HepG2 (cell line): ENCODE data around the gene FGFBP2. TPM values are rescaled to one million over a fixed set of nuclear protein-coding genes. Genes with fewer than 3 reads are reported as not detected.

Experiments used
- ATAC-seq: fragments of 200-7000 bp; cut with Tn5 transposase; 3 replicates; pipeline ENCODE4 v1.9.1; 2020; ENCODE audit warnings: mild to moderate bottlenecking, moderate library complexity
- BruUV-seq: library from RNA; stranded (reverse); fragments of 400-500 nt; replicated peaks from 2 replicates; lab custom pipeline; 2021; lab: Mats Ljungman, UMichigan
- CTCF ChIA-PET: fragments of 300-600 bp; formaldehyde crosslinking; extraction: SDS; loops from one replicate; lab custom pipeline; 2021; ENCODE audit warnings: low total read pairs, inconsistent platforms, low intra/inter-chr PET ratio; lab: Yijun Ruan, JAX
- POLR2A ChIA-PET: fragments of 350-600 bp; sonication (Branson Sonifier 250); formaldehyde crosslinking; loops from one replicate; lab custom pipeline; 2020; ENCODE audit warnings: antibody characterized with exemption, inconsistent platforms; lab: Yijun Ruan, JAX
- DNase-seq: peaks from one replicate; pipeline ENCODE4 v3.0.0-alpha.2; 2015; ENCODE audit warnings: low spot score
- FAIRE-seq: peaks from 3 replicates; lab custom pipeline; 2011; peaks lifted over from hg19 to GRCh38; lab: Jason Lieb, UNC
- H2AFZ ChIP-seq: one replicate; pipeline ENCODE4 v1.6.1; 2011; ENCODE audit warnings: low read length, inconsistent platforms
- H3K27ac ChIP-seq: fragments of 300-600 bp; 3 replicates; pipeline ENCODE4 v1.8.0; 2011; ENCODE audit warnings: mixed run types, mild to moderate bottlenecking, mixed read lengths, low read length, inconsistent platforms; ENCODE audit not compliant: insufficient read depth; ENCODE audit errors: extremely low read length
- H3K27me3 ChIP-seq, 2 experiments: fragments of 200-600 bp in 1 of 2; 2 replicates in 1 of 2; 3 replicates in 1 of 2; pipeline versions ENCODE4 v1.6.0 to v1.8.0; 2011; ENCODE audit warnings: low read length in 2 of 2, mild to moderate bottlenecking in 2 of 2, moderate library complexity in 2 of 2, inconsistent platforms in 1 of 2; ENCODE audit not compliant: insufficient read depth in 2 of 2, control insufficient read depth in 1 of 2
- H3K36me3 ChIP-seq, 2 experiments: fragments of 200-600 bp in 1 of 2; replicated peaks in 1 of 2; 2 replicates in 1 of 2; 3 replicates in 1 of 2; pipeline versions ENCODE4 v1.5.1 to v1.8.0; 2011; ENCODE audit warnings: low read length in 2 of 2, inconsistent platforms in 1 of 2; ENCODE audit not compliant: insufficient read depth in 2 of 2, control insufficient read depth in 1 of 2
- H3K4me1 ChIP-seq: 2 replicates; pipeline ENCODE4 v1.5.1; 2012; ENCODE audit warnings: low read length, inconsistent platforms; ENCODE audit not compliant: insufficient read depth
- H3K4me2 ChIP-seq: 2 replicates; pipeline ENCODE4 v1.6.0; 2011; ENCODE audit warnings: low read depth, low read length, inconsistent platforms
- H3K4me3 ChIP-seq, 3 experiments: fragments of 200-600 bp in 1 of 3; sonication (generic), shearing (Covaris generic) in 1 of 3; replicated peaks in 1 of 3; 2 replicates each; pipeline ENCODE4 v1.5.1; 2011 to 2016; ENCODE audit warnings: low read length in 3 of 3, inconsistent platforms in 2 of 3, low read depth in 2 of 3, mild to moderate bottlenecking in 2 of 3, control low read depth in 1 of 3, mixed read lengths in 1 of 3; ENCODE audit not compliant: insufficient read depth in 1 of 3
- H3K79me2 ChIP-seq: one replicate; pipeline ENCODE4 v1.6.1; 2011; ENCODE audit warnings: low read length, inconsistent platforms; ENCODE audit not compliant: insufficient read depth
- H3K9ac ChIP-seq: 2 replicates; pipeline ENCODE4 v1.6.0; 2011; ENCODE audit warnings: mild to moderate bottlenecking, low read depth, low read length, inconsistent platforms; ENCODE audit not compliant: insufficient read depth
- H3K9me3 ChIP-seq: 2 replicates; pipeline ENCODE4 v1.5.1; 2012; ENCODE audit warnings: mild to moderate bottlenecking, low read length
- H4K20me1 ChIP-seq: 2 replicates; pipeline ENCODE4 v1.6.0; 2011; ENCODE audit warnings: inconsistent platforms, mild to moderate bottlenecking, low read length, moderate library complexity; ENCODE audit not compliant: insufficient read depth
- ESRRA ChIP-seq: sonication (generic); formaldehyde crosslinking; IDR thresholded peaks from 2 replicates; pipeline ENCODE4 v1.5.1; 2020; ENCODE audit warnings: mild to moderate bottlenecking, low read depth, missing genetic modification reagents
- IRX3 ChIP-seq: sonication (generic); formaldehyde crosslinking; IDR thresholded peaks from 2 replicates; pipeline ENCODE4 v1.8.1; 2023; ENCODE audit warnings: mild to moderate bottlenecking, low read depth, missing genetic modification reagents, borderline replicate concordance
- RFXAP ChIP-seq: sonication (generic); formaldehyde crosslinking; IDR thresholded peaks from 2 replicates; pipeline ENCODE4 v1.4.0; 2020; ENCODE audit warnings: missing genetic modification reagents, borderline replicate concordance
- SKI ChIP-seq: fragments of 450-650 bp; IDR thresholded peaks from one replicate; pipeline ENCODE4 v1.6.1; 2018; ENCODE audit warnings: mild to moderate bottlenecking; ENCODE audit not compliant: partially characterized antibody
- SMARCC2 ChIP-seq: fragments of 450-650 bp; IDR thresholded peaks from 2 replicates; pipeline ENCODE4 v1.6.1; 2017; ENCODE audit warnings: antibody characterized with exemption, mild to moderate bottlenecking
- TBL1XR1 ChIP-seq: fragments of 150-350 bp; IDR thresholded peaks from 2 replicates; pipeline ENCODE4 v1.6.1; 2014; ENCODE audit warnings: borderline replicate concordance, low read length; ENCODE audit not compliant: partially characterized antibody
- ZBTB1 ChIP-seq: sonication (generic); formaldehyde crosslinking; IDR thresholded peaks from 2 replicates; pipeline ENCODE4 v1.4.0; 2020; ENCODE audit warnings: missing genetic modification reagents, borderline replicate concordance
- ZNF274 ChIP-seq: sonication (generic); formaldehyde crosslinking; IDR thresholded peaks from 2 replicates; pipeline ENCODE4 v1.5.1; 2020; ENCODE audit warnings: mild to moderate bottlenecking, missing genetic modification reagents
- ZNF3 ChIP-seq: IDR thresholded peaks from 2 replicates; pipeline ENCODE4 v1.7.0; 2017; ENCODE audit warnings: inconsistent platforms
- ZNF460 ChIP-seq: sonication (generic); formaldehyde crosslinking; IDR thresholded peaks from 2 replicates; pipeline ENCODE4 v1.5.1; 2020; ENCODE audit warnings: missing genetic modification reagents, mild to moderate bottlenecking, borderline replicate concordance
- ZNF558 ChIP-seq: sonication (generic); formaldehyde crosslinking; IDR thresholded peaks from 2 replicates; pipeline ENCODE4 v1.9.0; 2022; ENCODE audit warnings: mild to moderate bottlenecking, missing genetic modification reagents, borderline replicate concordance
- ZNF562 ChIP-seq: sonication (generic); formaldehyde crosslinking; IDR thresholded peaks from 2 replicates; pipeline ENCODE4 v1.8.0; 2022; ENCODE audit warnings: missing genetic modification reagents, borderline replicate concordance
- ZNF598 ChIP-seq: sonication (generic); formaldehyde crosslinking; IDR thresholded peaks from 2 replicates; pipeline ENCODE4 v1.5.1; 2020; ENCODE audit warnings: mild to moderate bottlenecking, missing genetic modification reagents, borderline replicate concordance
- WGBS: methylation state at CpG from one replicate; pipeline ENCODE4 v1.1.6; 2017; ENCODE audit warnings: low lambda C conversion rate; 5-methylcytosine and 5-hydroxymethylcytosine counted together
- in situ Hi-C: cut with HindIII; loops from 2 replicates; pipeline ENCODE4 v1.10.0; 2017; ENCODE audit warnings: low pct_unique_long_range_greater_than_20kb; ENCODE audit not compliant: extremely low pct_ligation_motif_present
- intact Hi-C: fragments of 100-400 bp; cut with micrococcal nuclease; formaldehyde crosslinking; loops from one replicate; pipeline ENCODE4 v1.10.0; 2022; ENCODE audit not compliant: unreplicated experiment
- polyA plus RNA-seq, 8 experiments: library from polyadenylated mRNA; depleted of rRNA in 3 of 8; stranded (reverse) in 7 of 8; unstranded in 1 of 8; fragments of >200 nt; fragmentation: Illumina TruSeq in 4 of 8; extraction: Trizol in 4 of 8; gene quantifications; 2 replicates each; pipeline versions ENCODE4 v1.2.1 to v1.2.3, GENCODE V29; 2011 to 2016; ENCODE audit warnings: low read depth in 4 of 8, missing spikeins in 1 of 8, mixed read lengths in 1 of 8; ENCODE audit not compliant: insufficient read depth in 1 of 8
- total RNA-seq, 5 experiments: library from RNA; depleted of rRNA; stranded (reverse); fragments of >200 nt; fragmentation: Illumina TruSeq; extraction: Trizol; gene quantifications; 2 replicates each; pipeline ENCODE4 v1.2.3, GENCODE V29; 2016; ENCODE audit warnings: low read depth in 1 of 5
- TF ChIP-seq, protein P1 (sequence below): sonication (generic); formaldehyde crosslinking; IDR thresholded peaks from 2 replicates; pipeline ENCODE4 v1.4.0; 2020; ENCODE audit warnings: missing genetic modification reagents
- TF ChIP-seq, protein P2 (sequence below): sonication (generic); formaldehyde crosslinking; IDR thresholded peaks from 2 replicates; pipeline ENCODE4 v1.8.0; 2022; ENCODE audit warnings: low read depth, missing genetic modification reagents

The FGFBP2 gene
- total and polyA plus RNA-seq, 2 of the 13 experiments (the other 11 are each of a cell fraction or from before 2014, with no cell fraction given): not detected

DNA sequence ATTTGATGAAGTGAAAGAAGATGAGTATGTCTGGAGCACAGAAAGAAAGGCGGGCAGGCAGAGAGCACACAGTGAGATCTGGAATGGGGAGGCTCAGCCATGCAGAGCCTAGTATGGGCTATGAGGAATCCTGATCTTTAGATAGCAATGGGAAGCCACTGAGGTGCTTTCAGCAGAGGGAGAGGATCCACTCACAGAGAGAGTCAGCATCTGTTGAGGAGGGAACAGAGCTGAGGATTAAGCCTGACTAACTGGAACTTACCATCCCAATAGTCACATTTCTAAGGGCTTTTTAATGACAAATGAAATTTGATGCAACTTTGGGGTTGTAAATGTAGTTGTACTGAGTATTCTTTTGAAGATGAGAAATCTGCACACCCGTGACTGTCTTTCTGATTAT lies 20.6 kb upstream of the FGFBP2 start:
- intact Hi-C loops (no loop called here), in situ Hi-C loops (no loop called here)
- POLR2A ChIA-PET: no interaction called here
- H3K27ac ChIP-seq: no peak overlapping the region
- H3K36me3 ChIP-seq: no peaks in the 10 kb centered on the region; a peak in 1 of 5 replicates
- no peak overlapping the region for H3K4me2 ChIP-seq
- no peak for TF ChIP-seq RFXAP (CRISPR knock-in tag)
- no peak for TF ChIP-seq SKI
- TF ChIP-seq, protein P1, sequence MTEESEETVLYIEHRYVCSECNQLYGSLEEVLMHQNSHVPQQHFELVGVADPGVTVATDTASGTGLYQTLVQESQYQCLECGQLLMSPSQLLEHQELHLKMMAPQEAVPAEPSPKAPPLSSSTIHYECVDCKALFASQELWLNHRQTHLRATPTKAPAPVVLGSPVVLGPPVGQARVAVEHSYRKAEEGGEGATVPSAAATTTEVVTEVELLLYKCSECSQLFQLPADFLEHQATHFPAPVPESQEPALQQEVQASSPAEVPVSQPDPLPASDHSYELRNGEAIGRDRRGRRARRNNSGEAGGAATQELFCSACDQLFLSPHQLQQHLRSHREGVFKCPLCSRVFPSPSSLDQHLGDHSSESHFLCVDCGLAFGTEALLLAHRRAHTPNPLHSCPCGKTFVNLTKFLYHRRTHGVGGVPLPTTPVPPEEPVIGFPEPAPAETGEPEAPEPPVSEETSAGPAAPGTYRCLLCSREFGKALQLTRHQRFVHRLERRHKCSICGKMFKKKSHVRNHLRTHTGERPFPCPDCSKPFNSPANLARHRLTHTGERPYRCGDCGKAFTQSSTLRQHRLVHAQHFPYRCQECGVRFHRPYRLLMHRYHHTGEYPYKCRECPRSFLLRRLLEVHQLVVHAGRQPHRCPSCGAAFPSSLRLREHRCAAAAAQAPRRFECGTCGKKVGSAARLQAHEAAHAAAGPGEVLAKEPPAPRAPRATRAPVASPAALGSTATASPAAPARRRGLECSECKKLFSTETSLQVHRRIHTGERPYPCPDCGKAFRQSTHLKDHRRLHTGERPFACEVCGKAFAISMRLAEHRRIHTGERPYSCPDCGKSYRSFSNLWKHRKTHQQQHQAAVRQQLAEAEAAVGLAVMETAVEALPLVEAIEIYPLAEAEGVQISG (CRISPR knock-in tag): no peak
- TF ChIP-seq ESRRA (CRISPR knock-in tag): no peak
- TF ChIP-seq IRX3 (CRISPR knock-in tag): no peak
- TF ChIP-seq ZNF562 (CRISPR knock-in tag): no peak
- TF ChIP-seq ZNF598 (CRISPR knock-in tag): no peak
- no peak for TF ChIP-seq ZNF460 (CRISPR knock-in tag)
- TF ChIP-seq SMARCC2: no peak
- TF ChIP-seq ZBTB1 (CRISPR knock-in tag): no peak
- TF ChIP-seq ZNF558 (CRISPR knock-in tag): no peak
- TF ChIP-seq ZNF274 (CRISPR knock-in tag): no peak
- no peak for TF ChIP-seq TBL1XR1
- TF ChIP-seq, protein P2, sequence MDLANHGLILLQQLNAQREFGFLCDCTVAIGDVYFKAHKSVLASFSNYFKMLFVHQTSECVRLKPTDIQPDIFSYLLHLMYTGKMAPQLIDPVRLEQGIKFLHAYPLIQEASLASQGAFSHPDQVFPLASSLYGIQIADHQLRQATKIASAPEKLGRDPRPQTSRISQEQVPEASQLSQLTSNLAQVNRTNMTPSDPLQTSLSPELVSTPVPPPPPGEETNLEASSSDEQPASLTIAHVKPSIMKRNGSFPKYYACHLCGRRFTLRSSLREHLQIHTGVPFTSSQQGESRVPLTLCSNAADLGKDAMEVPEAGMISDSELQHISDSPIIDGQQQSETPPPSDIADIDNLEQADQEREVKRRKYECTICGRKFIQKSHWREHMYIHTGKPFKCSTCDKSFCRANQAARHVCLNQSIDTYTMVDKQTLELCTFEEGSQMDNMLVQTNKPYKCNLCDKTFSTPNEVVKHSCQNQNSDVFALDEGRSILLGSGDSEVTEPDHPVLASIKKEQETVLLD: no peak
- no peak for TF ChIP-seq ZNF3 (CRISPR knock-in tag)
- TF ChIP-seq, all 625 proteins: peak for 0
- Histone ChIP-seq H3K9ac (no peak overlapping the region), H3K79me2 (no peaks in the 10 kb centered on the region), H3K4me1 (0 out of 2 replicates have a peak, but pooled peaks cover 6% of the 10 kb centered on the region), H2AFZ (no peak overlapping the region), H4K20me1 (no peaks in the 10 kb centered on the region), H3K27me3 (no peaks in the 10 kb centered on the region), H3K4me3 (no peak overlapping the region), H3K9me3 (no peaks in the 10 kb centered on the region)
- DNase-seq (no peak), FAIRE-seq (no peak), ATAC-seq (no peak)
- CTCF ChIA-PET: no interaction called here
- no TSS peak for BruUV-seq
- WGBS: 60% methylated on average over 2 of the region's 2 CpGs
